Fibroblast of skin of scalp (primary cell): ENCODE data around the gene SPACA5. TPM values are rescaled to one million over a fixed set of nuclear protein-coding genes. Genes with fewer than 3 reads are reported as not detected.
A peak's percentile ranks its signal among the peaks of the same experiment; 100 is the strongest.
"Not testable (repeated sequence)": the region's sequence is repeated elsewhere in the genome, so short reads cannot be mapped to it uniquely, and the experiment has no call there.

Source experiments
- DNase-seq: peaks from one replicate; pipeline ENCODE4 v3.0.0-alpha.2; 2013
- polyA plus RNA-seq, 2 experiments: library from polyadenylated mRNA; unstranded; fragments of 120-200 nt; gene quantifications; one replicate each; pipeline ENCODE4 v1.2.1, GENCODE V29; 2013; ENCODE audit not compliant: insufficient read length in 2 of 2

The SPACA5 gene
- polyA plus RNA-seq (2013, experiment 1 of 2; ENCODE audit: insufficient read length): not detected
- polyA plus RNA-seq (2013, experiment 2 of 2; ENCODE audit: insufficient read length): not detected

GRCh38 chrX:48006688-48007087 is at the start of gene SPACA5:
Gene SPACA5, plus strand, starts transcription at chrX:48006988. Its CDS starts 815 bp downstream, at chrX:48007803.
- not testable (repeated sequence) for DNase-seq

GRCh38 chrX:47958206-47958605 is 48.6 kb upstream of the SPACA5 start:
- DNase-seq: peak; percentile 0

GRCh38 chrX:47958761-47959342 is 47.9 kb upstream of the SPACA5 start:
- DNase-seq: peak; percentile 1

GRCh38 chrX:47960406-47960805 is 46.4 kb upstream of the SPACA5 start:
- DNase-seq: no peak

- not testable (repeated sequence) for DNase-seq
These were observed 45.0 kb upstream of the SPACA5 start for GRCh38 chrX:47961830-47962229.

- not testable (repeated sequence) for DNase-seq
These were observed 41.3 kb upstream of the SPACA5 start for GRCh38 chrX:47965526-47965925.

GRCh38 chrX:47973235-47973634 is 33.6 kb upstream of the SPACA5 start:
- DNase-seq: no peak

- DNase-seq: no peak
These were observed 30.3 kb upstream of the SPACA5 start for GRCh38 chrX:47976254-47977151.

- DNase-seq: peak; percentile 41
These were observed 15.3 kb upstream of the SPACA5 start for GRCh38 chrX:47991263-47992094.

- DNase-seq: peak; percentile 14
These were observed 14.8 kb upstream of the SPACA5 start for GRCh38 chrX:47992095-47992380.

- no peak for DNase-seq
These were observed 14.1 kb upstream of the SPACA5 start for GRCh38 chrX:47992669-47993068.

- DNase-seq: peak; percentile 2
These were observed 5.5 kb upstream of the SPACA5 start for GRCh38 chrX:48001260-48001659.

- DNase-seq: no peak
These were observed 4.5 kb upstream of the SPACA5 start for GRCh38 chrX:48002319-48002718.

GRCh38 chrX:48002929-48003328 is 3.9 kb upstream of the SPACA5 start:
- no peak for DNase-seq

- DNase-seq: no peak
These were observed 3.4 kb upstream of the SPACA5 start for GRCh38 chrX:48003367-48003757.

- peak; percentile 91 for DNase-seq
These were observed 2.9 kb upstream of the SPACA5 start, which contains the start of gene ZNF182 for GRCh38 chrX:48003758-48004457. Gene ZNF182, minus strand, starts transcription at chrX:48003989. Its CDS starts 1,380 bp downstream, at chrX:48002609.

- DNase-seq: not testable (repeated sequence)
These were observed 2.7 kb downstream of the SPACA5 start for GRCh38 chrX:48009445-48009960.

GRCh38 chrX:48016583-48017310 is 10.0 kb downstream of the SPACA5 start:
- not testable (repeated sequence) for DNase-seq

GRCh38 chrX:48019892-48020291 is 13.1 kb downstream of the SPACA5 start:
- not testable (repeated sequence) for DNase-seq

GRCh38 chrX:48020472-48020871 is 13.7 kb downstream of the SPACA5 start:
- not testable (repeated sequence) for DNase-seq
